Neural cell (in vitro differentiated cells): ENCODE data around the gene OSBPL1A. TPM values are rescaled to one million over a fixed set of nuclear protein-coding genes. Genes with fewer than 3 reads are reported as not detected.
"Not testable (repeated sequence)": the region's sequence is repeated elsewhere in the genome, so short reads cannot be mapped to it uniquely, and the experiment has no call there.

Experiments
- H2AFZ ChIP-seq: fragments of 200-600, 300-800 bp; sonication (generic), shearing (Covaris generic); 2 replicates; pipeline ENCODE4 v1.6.0; 2014; ENCODE audit warnings: low read depth, mild to moderate bottlenecking, antibody characterized with exemption, low read length, moderate library complexity
- H3F3A ChIP-seq: fragments of 200-600 bp; shearing (Covaris generic); 2 replicates; pipeline ENCODE4 v1.6.1; 2016; ENCODE audit warnings: mild to moderate bottlenecking, moderate library complexity, mixed read lengths, antibody characterized with exemption, low read length; ENCODE audit not compliant: insufficient read depth, poor library complexity, severe bottlenecking
- H3K27ac ChIP-seq: fragments of 200-600, 300-800 bp; sonication (generic), shearing (Covaris generic); 2 replicates; pipeline ENCODE4 v1.5.1; 2014; ENCODE audit warnings: mild to moderate bottlenecking, low read length, moderate library complexity
- H3K27me3 ChIP-seq: fragments of 300-800, 200-600 bp; sonication (generic), shearing (Covaris generic); 2 replicates; pipeline ENCODE4 v1.6.0; 2014; ENCODE audit warnings: mild to moderate bottlenecking, low read depth, low read length, moderate library complexity; ENCODE audit not compliant: insufficient read depth
- H3K36me3 ChIP-seq: fragments of 300-800, 200-600 bp; sonication (generic), shearing (Covaris generic); 2 replicates; pipeline ENCODE4 v1.5.1; 2014; ENCODE audit warnings: mild to moderate bottlenecking, antibody characterized with exemption, low read length, moderate library complexity; ENCODE audit not compliant: insufficient read depth
- H3K4me2 ChIP-seq: fragments of 300-800, 200-600 bp; sonication (generic), shearing (Covaris generic); 2 replicates; pipeline ENCODE4 v1.6.0; 2014; ENCODE audit warnings: mild to moderate bottlenecking, low read length
- H3K4me3 ChIP-seq: fragments of 300-800, 200-600 bp; sonication (generic), shearing (Covaris generic); 2 replicates; pipeline ENCODE4 v1.5.1; 2014; ENCODE audit warnings: mild to moderate bottlenecking, low read length, moderate library complexity
- H3K79me2 ChIP-seq: fragments of 200-600 bp; shearing (Covaris generic); replicated peaks from 2 replicates; pipeline ENCODE4 v1.6.0; 2014; ENCODE audit warnings: mild to moderate bottlenecking, low read length, moderate library complexity; ENCODE audit not compliant: insufficient read depth
- H3K9ac ChIP-seq: fragments of 300-800, 200-600 bp; sonication (generic), shearing (Covaris generic); 2 replicates; pipeline ENCODE4 v1.6.1; 2016; ENCODE audit warnings: mild to moderate bottlenecking, low read length, mixed read lengths
- H3K9me2 ChIP-seq: fragments of 200-600 bp; shearing (Covaris generic); 2 replicates; pipeline ENCODE4 v1.6.1; 2016; ENCODE audit warnings: mild to moderate bottlenecking, low read length, mixed read lengths; ENCODE audit not compliant: insufficient read depth
- H3K9me3 ChIP-seq: fragments of 200-600, 300-800 bp; sonication (generic), shearing (Covaris generic); 2 replicates; pipeline ENCODE4 v1.6.1; 2016; ENCODE audit warnings: mild to moderate bottlenecking, mixed run types, low read length, moderate library complexity, mixed read lengths
- H4K20me1 ChIP-seq: fragments of 200-600 bp; shearing (Covaris generic); 2 replicates; pipeline ENCODE4 v1.6.1; 2016; ENCODE audit warnings: mild to moderate bottlenecking, mixed run types; ENCODE audit not compliant: insufficient read depth
- EP300 ChIP-seq: fragments of 450-650 bp; conservative IDR thresholded peaks from 2 replicates; pipeline ENCODE4 v1.6.1; 2014; ENCODE audit warnings: antibody characterized with exemption, mild to moderate bottlenecking, moderate library complexity; ENCODE audit not compliant: poor library complexity, severe bottlenecking
- EZH2 ChIP-seq: fragments of 200-600, 300-800 bp; shearing (Covaris generic), sonication (generic); IDR thresholded peaks from 2 replicates; pipeline ENCODE4 v1.6.1; 2014; ENCODE audit warnings: antibody characterized with exemption, low read length, borderline replicate concordance, mild to moderate bottlenecking; ENCODE audit not compliant: insufficient read depth, poor library complexity, severe bottlenecking
- MXI1 ChIP-seq: fragments of 450-650 bp; conservative IDR thresholded peaks from 2 replicates; pipeline ENCODE4 v1.6.1; 2014; ENCODE audit warnings: antibody characterized with exemption, mild to moderate bottlenecking; ENCODE audit not compliant: poor library complexity, severe bottlenecking
- POLR2AphosphoS5 ChIP-seq: IDR thresholded peaks from 2 replicates; pipeline ENCODE4 v1.6.1; 2012
- RAD21 ChIP-seq: fragments of 450-650 bp; conservative IDR thresholded peaks from 2 replicates; pipeline ENCODE4 v1.6.1; 2014; ENCODE audit warnings: antibody characterized with exemption, mild to moderate bottlenecking, moderate library complexity
- SMC3 ChIP-seq: fragments of 450-650 bp; conservative IDR thresholded peaks from 2 replicates; pipeline ENCODE4 v1.6.1; 2014; ENCODE audit warnings: antibody characterized with exemption, mild to moderate bottlenecking, moderate library complexity; ENCODE audit not compliant: poor library complexity
- TAF1 ChIP-seq: IDR thresholded peaks from 2 replicates; pipeline ENCODE4 v1.6.1; 2012; ENCODE audit warnings: low read depth
- polyA plus RNA-seq: library from polyadenylated mRNA; depleted of rRNA; stranded (reverse); fragments of >200 nt; gene quantifications from 2 replicates; pipeline ENCODE4 v1.2.3, GENCODE V29; 2014
- TF ChIP-seq, protein P1 (sequence below): fragments of 450-650 bp; IDR thresholded peaks from 2 replicates; pipeline ENCODE4 v1.5.1; 2014; ENCODE audit warnings: antibody characterized with exemption, mild to moderate bottlenecking, moderate library complexity; ENCODE audit not compliant: poor library complexity, severe bottlenecking
- TF ChIP-seq, protein P2 (sequence below): IDR thresholded peaks from 2 replicates; pipeline ENCODE4 v1.6.1; 2012; ENCODE audit warnings: borderline replicate concordance

OSBPL1A gene
- polyA plus RNA-seq, 1 donor from 2014 or later = 24.9 TPM

DNA sequence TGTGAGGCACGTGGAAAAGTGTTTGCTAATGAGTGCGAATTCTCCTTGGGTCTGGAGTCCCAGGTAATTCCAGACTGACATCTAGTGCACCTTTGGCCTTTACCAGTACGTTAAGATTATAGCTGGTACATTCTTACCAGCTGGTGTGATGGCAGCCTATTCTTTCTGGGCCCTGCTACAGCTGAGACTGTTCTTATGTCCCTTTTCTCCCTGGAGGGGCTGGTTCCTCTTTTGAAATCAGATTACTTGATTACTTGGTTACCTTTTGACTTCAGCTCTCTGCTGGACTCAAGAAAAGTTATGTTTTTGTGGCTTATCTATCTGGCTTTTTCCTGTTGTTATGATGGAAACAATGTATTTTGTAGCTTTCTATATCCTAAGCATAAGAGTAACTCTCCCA is 244.2 kb downstream of the OSBPL1A start:
- no peaks in the 10 kb centered on the region for H3K9me2 ChIP-seq
- no peak overlapping the region for H3K4me2 ChIP-seq
- H3K4me3 ChIP-seq = no peak overlapping the region
- H3K9ac ChIP-seq = no peak overlapping the region
- no peak overlapping the region for H2AFZ ChIP-seq
- no peaks in the 10 kb centered on the region for H3K27me3 ChIP-seq
- H3F3A ChIP-seq = no peaks in the 10 kb centered on the region
- no peaks in the 10 kb centered on the region for H3K79me2 ChIP-seq
- no peaks in the 10 kb centered on the region for H4K20me1 ChIP-seq
- no peaks in the 10 kb centered on the region for H3K9me3 ChIP-seq
- TF ChIP-seq, protein P1, sequence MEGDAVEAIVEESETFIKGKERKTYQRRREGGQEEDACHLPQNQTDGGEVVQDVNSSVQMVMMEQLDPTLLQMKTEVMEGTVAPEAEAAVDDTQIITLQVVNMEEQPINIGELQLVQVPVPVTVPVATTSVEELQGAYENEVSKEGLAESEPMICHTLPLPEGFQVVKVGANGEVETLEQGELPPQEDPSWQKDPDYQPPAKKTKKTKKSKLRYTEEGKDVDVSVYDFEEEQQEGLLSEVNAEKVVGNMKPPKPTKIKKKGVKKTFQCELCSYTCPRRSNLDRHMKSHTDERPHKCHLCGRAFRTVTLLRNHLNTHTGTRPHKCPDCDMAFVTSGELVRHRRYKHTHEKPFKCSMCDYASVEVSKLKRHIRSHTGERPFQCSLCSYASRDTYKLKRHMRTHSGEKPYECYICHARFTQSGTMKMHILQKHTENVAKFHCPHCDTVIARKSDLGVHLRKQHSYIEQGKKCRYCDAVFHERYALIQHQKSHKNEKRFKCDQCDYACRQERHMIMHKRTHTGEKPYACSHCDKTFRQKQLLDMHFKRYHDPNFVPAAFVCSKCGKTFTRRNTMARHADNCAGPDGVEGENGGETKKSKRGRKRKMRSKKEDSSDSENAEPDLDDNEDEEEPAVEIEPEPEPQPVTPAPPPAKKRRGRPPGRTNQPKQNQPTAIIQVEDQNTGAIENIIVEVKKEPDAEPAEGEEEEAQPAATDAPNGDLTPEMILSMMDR = no peak
- TF ChIP-seq EZH2 (no peak), EP300 (no peak), RAD21 (no peak), POLR2AphosphoS5 (no peak)
- TF ChIP-seq, protein P2, sequence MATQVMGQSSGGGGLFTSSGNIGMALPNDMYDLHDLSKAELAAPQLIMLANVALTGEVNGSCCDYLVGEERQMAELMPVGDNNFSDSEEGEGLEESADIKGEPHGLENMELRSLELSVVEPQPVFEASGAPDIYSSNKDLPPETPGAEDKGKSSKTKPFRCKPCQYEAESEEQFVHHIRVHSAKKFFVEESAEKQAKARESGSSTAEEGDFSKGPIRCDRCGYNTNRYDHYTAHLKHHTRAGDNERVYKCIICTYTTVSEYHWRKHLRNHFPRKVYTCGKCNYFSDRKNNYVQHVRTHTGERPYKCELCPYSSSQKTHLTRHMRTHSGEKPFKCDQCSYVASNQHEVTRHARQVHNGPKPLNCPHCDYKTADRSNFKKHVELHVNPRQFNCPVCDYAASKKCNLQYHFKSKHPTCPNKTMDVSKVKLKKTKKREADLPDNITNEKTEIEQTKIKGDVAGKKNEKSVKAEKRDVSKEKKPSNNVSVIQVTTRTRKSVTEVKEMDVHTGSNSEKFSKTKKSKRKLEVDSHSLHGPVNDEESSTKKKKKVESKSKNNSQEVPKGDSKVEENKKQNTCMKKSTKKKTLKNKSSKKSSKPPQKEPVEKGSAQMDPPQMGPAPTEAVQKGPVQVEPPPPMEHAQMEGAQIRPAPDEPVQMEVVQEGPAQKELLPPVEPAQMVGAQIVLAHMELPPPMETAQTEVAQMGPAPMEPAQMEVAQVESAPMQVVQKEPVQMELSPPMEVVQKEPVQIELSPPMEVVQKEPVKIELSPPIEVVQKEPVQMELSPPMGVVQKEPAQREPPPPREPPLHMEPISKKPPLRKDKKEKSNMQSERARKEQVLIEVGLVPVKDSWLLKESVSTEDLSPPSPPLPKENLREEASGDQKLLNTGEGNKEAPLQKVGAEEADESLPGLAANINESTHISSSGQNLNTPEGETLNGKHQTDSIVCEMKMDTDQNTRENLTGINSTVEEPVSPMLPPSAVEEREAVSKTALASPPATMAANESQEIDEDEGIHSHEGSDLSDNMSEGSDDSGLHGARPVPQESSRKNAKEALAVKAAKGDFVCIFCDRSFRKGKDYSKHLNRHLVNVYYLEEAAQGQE = no peak
- no peaks in the 10 kb centered on the region for H3K36me3 ChIP-seq
- H3K27ac ChIP-seq = no peak overlapping the region

DNA sequence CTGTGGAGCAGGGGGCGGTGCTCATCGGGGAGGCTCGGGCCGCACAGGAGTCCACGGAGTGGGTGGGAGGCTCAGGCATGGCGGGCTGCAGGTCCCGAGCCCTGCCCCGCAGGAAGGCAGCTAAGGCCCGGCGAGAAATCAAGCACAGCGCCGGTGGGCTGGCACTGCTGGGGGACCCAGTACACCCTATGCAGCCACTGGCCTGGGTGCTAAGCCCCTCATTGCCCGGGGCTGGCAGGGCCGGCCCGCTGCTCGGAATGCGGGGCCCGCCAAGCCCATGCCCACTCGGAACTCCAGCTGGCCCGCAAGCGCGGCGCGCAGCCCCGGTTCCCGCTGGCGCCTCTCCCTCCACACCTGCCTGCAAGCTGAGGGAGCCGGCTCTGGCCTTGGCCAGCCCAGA is 248.0 kb downstream of the OSBPL1A start:
- not testable (repeated sequence) for H2AFZ ChIP-seq, H3K9me3 ChIP-seq, H3K36me3 ChIP-seq, H3K9ac ChIP-seq, H3K4me2 ChIP-seq, H3K27ac ChIP-seq, H3K27me3 ChIP-seq, H3K9me2 ChIP-seq, H3K4me3 ChIP-seq, H4K20me1 ChIP-seq, H3K79me2 ChIP-seq, H3F3A ChIP-seq

DNA sequence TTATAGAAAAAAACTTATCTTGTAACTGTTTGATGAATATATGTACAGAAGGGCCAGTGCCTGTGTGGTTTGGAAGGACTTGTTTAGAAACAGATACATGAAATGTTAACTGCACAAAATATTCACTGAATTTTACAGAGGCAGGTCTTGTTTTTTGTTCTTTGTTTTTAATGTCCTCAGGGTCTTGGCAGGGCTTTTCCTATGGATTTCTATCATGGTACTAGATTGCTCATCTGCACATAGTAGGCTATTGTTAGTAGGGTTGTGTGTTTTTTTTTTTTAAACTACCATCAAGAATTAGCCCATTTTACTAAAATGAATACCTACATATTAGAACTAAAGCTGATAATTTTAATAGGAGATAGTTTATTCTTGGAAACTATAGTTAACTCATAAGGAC is 255.2 kb downstream of the OSBPL1A start:
- Histone ChIP-seq H3K4me3 (no peak overlapping the region), H3K9ac (no peak overlapping the region), H3K4me2 (no peak overlapping the region), H3K79me2 (no peaks in the 10 kb centered on the region), H3K27ac (no peak overlapping the region), H3K36me3 (no peaks in the 10 kb centered on the region), H3F3A (no peaks in the 10 kb centered on the region), H4K20me1 (no peaks in the 10 kb centered on the region), H2AFZ (no peak overlapping the region), H3K9me2 (no peaks in the 10 kb centered on the region), H3K9me3 (peaks cover 2% of the 10 kb centered on the region), H3K27me3 (peaks cover 3% of the 10 kb centered on the region)
- TF ChIP-seq MXI1 (no peak), EP300 (no peak), SMC3 (no peak), POLR2AphosphoS5 (no peak), TAF1 (no peak), RAD21 (no peak), EZH2 (no peak)
- TF ChIP-seq, protein P1 = no peak
- TF ChIP-seq, protein P2 = no peak
